Esophagus mucosa (tissue), 1 donor: ENCODE results near the gene LAMC2. TPM values are rescaled to one million over a fixed set of nuclear protein-coding genes. Genes with fewer than 3 reads are reported as not detected.
"Not testable (repeated sequence)": the region's sequence is repeated elsewhere in the genome, so short reads cannot be mapped to it uniquely, and the experiment has no call there.

Source experiments
- ATAC-seq: fragments of 200-7000 bp; cut with Tn5 transposase; one replicate; pipeline ENCODE4 v1.9.1; 2020
- total RNA-seq: library from RNA; stranded (reverse); gene quantifications from one replicate; pipeline ENCODE4 v1.2.4, GENCODE V29; 2023
- donor health status: DM: yes; HTN: yes; CAD: no.

Gene LAMC2
- total RNA-seq, 1 donor from 2014 or later: 15.9 TPM

DNA sequence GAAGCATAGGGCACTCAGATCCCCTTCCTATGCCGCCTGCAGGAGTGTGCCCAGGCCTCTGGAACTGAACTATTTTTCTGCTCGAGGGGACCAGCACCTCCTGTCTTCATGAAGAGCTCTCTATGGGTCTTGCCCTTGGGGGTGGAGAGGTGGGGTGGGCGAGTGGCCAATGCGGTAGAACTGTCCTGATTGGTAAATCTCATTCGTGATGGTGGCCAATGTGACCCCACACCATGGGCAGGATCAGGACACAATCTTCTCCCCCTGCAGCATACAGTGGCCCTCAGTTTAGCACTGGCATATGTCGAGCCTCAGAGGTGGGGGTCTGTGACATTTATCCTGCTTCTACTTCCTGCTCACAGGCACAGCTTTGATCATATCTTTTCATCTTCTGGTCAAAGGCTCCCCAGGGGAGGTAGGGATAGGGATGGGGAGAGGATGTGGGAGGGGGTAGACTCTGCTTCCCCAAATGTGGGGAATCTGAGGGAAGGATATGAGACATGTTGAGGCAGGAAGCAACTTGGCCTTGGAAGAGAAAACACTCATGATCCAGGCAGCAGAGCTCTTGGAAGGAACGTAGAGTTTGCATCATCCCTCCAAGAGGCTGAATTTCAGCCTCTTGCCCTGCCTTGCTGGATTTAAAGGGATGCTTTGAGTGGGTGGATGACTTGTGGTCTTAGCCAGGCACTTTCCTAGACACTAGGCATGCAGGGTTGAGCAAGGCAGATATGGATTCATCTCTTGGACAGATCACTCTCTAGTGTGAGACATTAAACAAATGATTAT lies 81.8 kb downstream of the LAMC2 start:
- peak; percentile 56 for ATAC-seq

- ATAC-seq: no peak
Observed at GRCh38 chr1:183270541-183271141, 84.6 kb downstream of the LAMC2 start.

DNA sequence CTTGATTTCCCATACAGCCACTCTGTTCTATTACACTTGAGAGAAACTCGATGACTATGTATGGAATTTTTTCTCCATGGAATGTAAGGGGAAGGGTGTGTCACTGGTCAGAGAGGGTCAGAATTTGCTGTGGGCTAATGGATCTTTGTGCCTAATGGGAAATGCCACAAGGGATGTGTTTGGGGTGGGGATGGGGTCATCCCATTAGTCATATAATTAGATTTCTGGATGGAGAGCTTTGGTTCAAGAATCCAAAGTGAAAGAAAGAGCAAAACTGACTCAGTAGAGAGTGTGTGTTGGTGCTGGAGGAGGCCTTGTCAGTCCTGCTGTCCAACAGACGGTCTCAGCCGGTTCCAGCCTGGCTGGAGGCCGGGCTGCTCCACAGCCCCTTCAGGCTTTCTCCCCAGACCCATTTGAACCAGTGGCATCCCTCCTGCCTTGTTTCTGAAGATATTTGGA lies 86.4 kb downstream of the LAMC2 start:
- no peak for ATAC-seq

- no peak for ATAC-seq
Observed at GRCh38 chr1:183273300-183273699, 87.2 kb downstream of the LAMC2 start.

- ATAC-seq: not testable (repeated sequence)
Observed at GRCh38 chr1:183273984-183274383, 87.9 kb downstream of the LAMC2 start.

DNA sequence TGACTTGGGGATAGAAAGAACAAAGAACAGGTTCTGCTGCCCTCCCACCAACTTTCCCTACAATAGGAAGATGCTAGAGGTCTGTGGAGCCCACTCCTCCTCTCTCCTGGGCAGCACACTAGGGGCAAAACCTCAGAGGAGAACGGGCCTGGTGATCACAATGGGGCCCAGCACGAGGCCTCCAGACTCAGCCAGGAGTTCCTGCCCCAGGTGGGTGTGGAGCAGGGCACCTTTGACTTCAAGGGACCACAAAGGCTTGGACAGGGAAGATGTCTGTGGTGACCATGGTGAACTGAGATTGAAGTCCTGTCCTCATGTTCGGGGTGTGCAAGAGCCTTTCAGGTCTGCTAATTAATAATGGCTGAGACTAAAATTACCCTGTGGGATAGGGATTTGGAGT lies 88.8 kb downstream of the LAMC2 start:
- ATAC-seq: no peak

DNA sequence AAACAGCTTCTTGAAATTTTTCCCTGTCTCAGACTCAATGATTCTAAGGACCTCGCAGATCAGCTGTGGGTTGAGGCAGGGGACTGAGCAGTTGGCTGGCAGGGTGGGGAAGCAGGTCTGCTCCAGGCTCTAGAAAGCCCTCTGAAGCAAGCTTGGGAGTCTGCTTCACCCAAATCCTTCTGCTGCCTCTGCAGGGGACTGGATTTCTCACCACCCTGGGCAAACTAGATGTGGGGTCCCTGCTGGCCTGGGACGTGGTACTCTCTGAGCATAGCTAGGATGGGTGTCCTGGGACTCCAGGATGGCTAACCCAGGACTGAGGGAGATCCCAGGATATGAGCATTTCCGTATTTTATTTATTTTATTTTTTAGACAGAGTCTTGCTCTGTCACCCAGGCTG lies 89.3 kb downstream of the LAMC2 start:
- no peak for ATAC-seq

DNA sequence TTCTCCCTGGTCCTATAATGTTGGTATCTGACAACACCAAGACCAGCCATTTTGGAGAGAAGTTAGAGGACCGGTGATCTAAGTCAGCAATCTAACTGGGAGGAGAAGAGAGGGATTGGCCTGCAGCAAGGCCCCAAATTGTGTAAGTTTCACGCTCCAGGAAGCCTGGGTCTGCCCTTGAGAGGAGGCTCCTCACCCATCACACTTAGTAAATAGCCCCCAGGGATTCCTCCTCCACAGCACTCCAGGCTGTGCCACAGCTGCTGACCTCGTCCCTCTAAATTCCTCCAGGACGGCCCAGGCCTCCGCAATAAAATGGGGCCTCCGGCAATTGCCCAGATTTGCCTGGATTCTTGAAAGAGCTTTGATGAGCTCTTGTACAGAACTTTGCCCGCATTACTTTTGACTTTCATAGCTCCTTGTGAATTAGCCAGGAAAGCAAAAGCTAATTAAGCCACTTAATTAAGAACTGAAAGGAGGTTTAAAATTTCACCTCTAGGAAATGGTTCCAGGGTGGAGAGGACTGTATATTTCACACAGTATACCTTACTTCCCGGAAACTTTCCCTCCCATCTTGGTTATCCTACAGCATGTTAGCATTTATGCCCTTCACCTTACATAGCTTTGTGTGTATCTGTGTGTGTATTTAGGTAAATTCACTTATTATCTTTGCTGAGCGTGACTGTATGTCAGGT lies 90.5 kb downstream of the LAMC2 start:
- no peak for ATAC-seq

- no peak for ATAC-seq
Observed at GRCh38 chr1:183277821-183278738, 92.0 kb downstream of the LAMC2 start.

- peak; percentile 68 for ATAC-seq
Observed at GRCh38 chr1:183278739-183279591, 92.9 kb downstream of the LAMC2 start.

DNA sequence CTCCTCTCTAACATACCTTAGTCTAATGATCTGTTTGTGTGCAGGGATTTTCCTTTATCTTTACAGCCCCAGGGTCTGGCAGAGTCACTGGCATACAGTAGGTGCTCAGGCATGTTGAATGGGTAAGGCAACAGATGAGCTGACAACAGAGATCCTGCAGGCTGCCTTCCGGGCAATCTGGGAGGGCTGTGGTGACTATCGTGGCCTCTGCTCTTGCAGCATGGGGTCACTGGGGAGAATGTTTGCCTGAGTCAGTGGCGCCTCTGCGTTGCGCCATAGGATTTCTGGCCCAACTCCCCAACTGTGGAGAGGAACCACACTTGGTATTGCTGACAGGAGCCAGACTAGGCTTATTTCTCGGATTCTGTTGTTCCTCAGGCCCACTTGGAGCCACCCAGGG lies 93.8 kb downstream of the LAMC2 start:
- peak; percentile 76 for ATAC-seq

DNA sequence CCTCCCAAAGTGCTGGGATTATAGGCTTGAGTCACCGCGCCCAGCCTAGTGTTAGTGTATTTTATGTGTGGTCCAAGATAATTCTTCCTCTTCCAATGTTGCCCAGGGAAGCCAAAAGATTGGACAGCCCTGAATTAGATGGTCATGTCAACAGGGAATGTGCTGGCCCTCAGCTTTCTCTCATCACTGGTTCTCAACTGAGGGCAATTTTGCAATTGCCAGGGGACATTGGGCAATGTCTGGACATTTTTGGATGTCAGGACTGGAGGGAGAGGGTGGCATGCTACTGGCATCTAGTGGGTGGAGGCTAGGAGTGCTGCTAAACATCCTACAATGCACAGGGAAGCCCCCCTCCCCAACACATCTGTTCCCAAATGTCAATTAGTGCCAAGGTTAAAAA lies 95.0 kb downstream of the LAMC2 start:
- no peak for ATAC-seq

- ATAC-seq: peak; percentile 74
Observed at GRCh38 chr1:183281553-183282091, 95.6 kb downstream of the LAMC2 start.

- ATAC-seq: no peak
Observed at GRCh38 chr1:183282101-183282855, 96.2 kb downstream of the LAMC2 start.

DNA sequence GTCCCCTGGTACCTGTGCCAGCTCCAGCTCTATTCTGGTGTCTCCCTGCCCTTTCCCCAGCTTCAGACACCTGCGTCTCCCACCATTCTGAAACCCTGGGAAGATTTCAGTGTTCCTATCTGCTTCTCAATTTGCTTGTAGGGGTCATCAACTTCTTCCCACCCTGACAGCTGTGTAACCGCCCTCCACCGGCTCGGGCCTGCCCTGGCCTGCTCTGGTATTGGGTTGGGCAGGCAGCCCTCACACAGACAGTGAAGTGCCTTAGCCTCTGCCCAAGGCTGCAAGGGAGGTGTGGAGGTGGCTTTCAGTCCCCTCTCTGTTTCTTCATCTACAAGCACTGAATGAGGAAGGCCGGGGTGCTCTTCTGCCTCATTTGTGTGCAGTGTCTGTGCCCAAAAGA lies 97.2 kb downstream of the LAMC2 start:
- peak; percentile 39 for ATAC-seq

GRCh38 chr1:183284086-183284485 lies 98.0 kb downstream of the LAMC2 start:
- ATAC-seq: no peak

DNA sequence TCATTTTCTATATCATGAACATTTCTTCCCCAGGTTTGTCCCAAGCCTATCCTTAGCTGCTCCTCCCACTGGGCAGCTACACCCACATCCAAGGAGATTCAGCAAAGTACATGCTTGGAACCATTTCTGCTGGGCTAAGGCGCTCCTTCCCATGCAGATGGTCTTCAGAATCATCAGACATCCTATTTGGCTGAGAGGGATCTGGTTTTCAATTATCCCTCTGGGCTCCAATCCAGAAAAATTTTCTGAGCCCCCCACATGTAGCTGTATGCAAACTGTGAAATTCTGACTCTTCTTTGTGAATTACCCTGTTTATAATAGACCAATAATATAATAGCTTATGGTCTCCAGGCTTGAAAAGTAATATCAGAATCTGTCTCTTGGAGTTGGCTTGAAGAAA lies 99.2 kb downstream of the LAMC2 start:
- no peak for ATAC-seq

GRCh38 chr1:183285746-183286145 lies 99.7 kb downstream of the LAMC2 start:
- no peak for ATAC-seq

- ATAC-seq: peak; percentile 24
Observed at GRCh38 chr1:183287191-183287675, 101.2 kb downstream of the LAMC2 start.

DNA sequence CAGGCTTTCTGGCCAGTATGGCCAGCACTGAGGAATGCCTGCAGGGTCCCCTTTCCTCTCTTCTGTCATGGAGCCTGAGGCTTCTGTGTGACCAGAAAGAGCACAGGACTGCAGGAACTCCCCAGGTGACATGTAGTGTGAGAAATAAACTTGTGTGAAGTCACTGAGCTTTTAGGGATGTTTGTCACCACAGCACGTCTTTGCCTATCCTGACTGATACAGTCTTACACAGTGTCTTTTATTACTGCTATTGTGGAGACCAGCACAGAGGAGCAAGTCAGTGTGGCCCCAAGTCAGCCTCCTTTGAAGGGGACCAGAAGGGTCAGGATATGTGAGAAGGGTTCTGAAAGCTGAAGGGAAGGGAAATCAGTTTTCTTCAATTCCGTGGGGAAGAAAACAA lies 102.5 kb downstream of the LAMC2 start:
- ATAC-seq: no peak
